Lower leg skin (tissue), 4 donors: ENCODE results near the gene MCRIP2. TPM values are rescaled to one million over a fixed set of nuclear protein-coding genes. Genes with fewer than 3 reads are reported as not detected.

Experiments
- DNase-seq, 2 donors: peaks; one replicate each; pipeline ENCODE4 v3.0.0-alpha.2; 2019; ENCODE audit warnings: low spot score in 2 of 2
- H3K4me3 ChIP-seq: fragments of 200-600 bp; sonication (generic); 2 replicates; pipeline ENCODE4 v1.5.1; 2017; ENCODE audit warnings: mild to moderate bottlenecking, low read depth; ENCODE audit not compliant: poor library complexity, severe bottlenecking
- CTCF ChIP-seq, 3 donors: fragments of 450-650 bp; IDR thresholded peaks; one replicate each; pipeline ENCODE4 v1.5.1; 2016; ENCODE audit warnings: antibody characterized with exemption in 3 of 3, mild to moderate bottlenecking in 3 of 3, moderate library complexity in 2 of 3
- POLR2A ChIP-seq, 2 donors: fragments of 450-650 bp; IDR thresholded peaks; one replicate each; pipeline ENCODE4 v1.6.1; 2016 to 2017; ENCODE audit warnings: antibody characterized with exemption in 2 of 2, mild to moderate bottlenecking in 1 of 2, moderate library complexity in 1 of 2
- whole genome bisulfite sequencing, 2 donors: methylation state at CpG; one replicate each; pipeline ENCODE4 v1.1.5; 2018; 5-methylcytosine and 5-hydroxymethylcytosine counted together
- intact Hi-C: fragments of 100-400 bp; cut with DNase I; formaldehyde crosslinking; loops from one replicate; pipeline ENCODE4 v1.15.0; 2023; ENCODE audit warnings: low total_unique reads
- total RNA-seq, 4 donors: library from RNA; depleted of rRNA; stranded (reverse); fragments of >200 nt; gene quantifications; one replicate each; pipeline ENCODE4 v1.1.0, GENCODE V29; 2016

Gene MCRIP2
- total RNA-seq, 4 donors from 2014 or later, result 10.5 to 31.3 (median 23.2) TPM

- no peak for DNase-seq
- no peak for TF ChIP-seq POLR2A (IDR thresholded peaks at IDR 0.05)
- no peak for TF ChIP-seq CTCF (IDR thresholded peaks at IDR 0.05)
- no peak within 1 kb of the TSS for H3K4me3 ChIP-seq
- intact Hi-C loops, result no loop called here
- WGBS, 2 donors, result 10 to 11% methylated on average over 33 to 37 of the region's 73 CpGs
Measured at GRCh38 chr16:674968-675883, 33.6 kb downstream of the MCRIP2 start, which contains the start of gene RHBDL1. RHBDL1 (plus strand) TSS chr16:675671; CDS start chr16:675791, 120 bp downstream.

DNA sequence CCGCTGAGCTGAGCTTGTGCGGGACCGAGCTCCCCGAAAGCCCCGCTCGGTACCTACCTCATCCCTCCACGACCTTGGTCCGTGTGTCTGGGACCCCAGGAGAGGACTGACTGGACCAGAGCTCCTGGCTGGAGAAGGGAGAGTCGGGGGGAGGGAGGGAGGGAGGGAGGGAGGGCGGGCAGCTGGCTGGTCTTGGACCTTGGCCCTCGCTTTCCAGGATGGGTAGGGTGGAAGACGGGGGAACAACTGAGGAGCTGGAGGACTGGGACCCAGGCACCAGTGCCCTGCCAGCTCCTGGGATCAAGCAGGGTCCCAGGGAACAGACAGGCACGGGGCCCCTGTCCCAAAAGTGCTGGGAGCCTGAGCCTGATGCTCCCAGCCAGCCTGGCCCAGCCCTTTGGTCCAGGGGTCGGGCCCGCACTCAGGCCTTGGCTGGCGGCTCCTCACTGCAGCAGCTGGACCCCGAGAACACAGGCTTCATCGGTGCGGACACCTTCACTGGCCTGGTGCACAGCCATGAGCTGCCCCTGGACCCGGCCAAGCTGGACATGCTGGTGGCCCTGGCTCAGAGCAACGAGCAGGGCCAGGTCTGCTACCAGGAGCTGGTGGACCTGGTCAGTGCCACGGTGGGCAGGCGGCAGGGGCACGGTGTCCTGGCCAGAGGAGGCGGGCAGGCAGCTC, 34.4 kb downstream of the MCRIP2 start:
- 49 to 54% methylated on average over 6 to 22 of the region's 25 CpGs for WGBS, 2 donors
- H3K4me3 ChIP-seq, result no peak overlapping the region
- intact Hi-C loops, result no loop called here
- no peak for DNase-seq
- no peak for TF ChIP-seq CTCF (IDR thresholded peaks at IDR 0.05)
- TF ChIP-seq POLR2A (IDR thresholded peaks at IDR 0.05), result no peak

- intact Hi-C loops, result no loop called here
- WGBS, 2 donors, result 46 to 81% methylated on average over 19 to 20 of the region's 21 CpGs
- TF ChIP-seq POLR2A (IDR thresholded peaks at IDR 0.05) (no peak), CTCF (IDR thresholded peaks at IDR 0.05) (no peak)
- no peak for DNase-seq
- H3K4me3 ChIP-seq, result no peak overlapping the region
Measured at GRCh38 chr16:676565-676902, 34.9 kb downstream of the MCRIP2 start.

DNA sequence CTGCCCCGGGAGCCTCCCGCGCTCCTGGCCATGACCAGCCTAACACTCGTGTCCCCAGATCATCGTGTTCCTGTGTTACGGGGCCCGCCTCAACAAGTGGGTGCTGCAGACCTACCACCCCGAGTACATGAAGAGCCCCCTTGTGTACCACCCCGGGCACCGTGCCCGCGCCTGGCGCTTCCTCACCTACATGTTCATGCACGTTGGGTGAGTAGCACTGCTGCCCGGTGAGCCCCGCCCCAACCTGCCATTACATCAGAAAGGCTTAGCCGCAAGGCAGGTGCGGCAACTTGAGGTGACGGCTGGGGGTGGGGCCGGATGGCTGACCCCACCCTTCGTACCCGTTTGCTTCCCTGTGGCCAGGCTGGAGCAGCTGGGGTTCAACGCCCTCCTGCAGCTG, 35.3 kb downstream of the MCRIP2 start:
- intact Hi-C loops, result no loop called here
- WGBS, 2 donors, result 49 to 57% methylated on average over 21 to 22 of the region's 23 CpGs

More for the DNA sequence above, 35.3 kb downstream of the MCRIP2 start:
- peak; percentile 76 to 93 for DNase-seq
- no peak for TF ChIP-seq POLR2A (IDR thresholded peaks at IDR 0.05)
- TF ChIP-seq CTCF (IDR thresholded peaks at IDR 0.05), result no peak
- no peak overlapping the region for H3K4me3 ChIP-seq
